ENCODE data around the gene TMEM50A. TPM values are rescaled to one million over a fixed set of nuclear protein-coding genes. Genes with fewer than 3 reads are reported as not detected.
"Not testable (repeated sequence)": the region's sequence is repeated elsewhere in the genome, so short reads cannot be mapped to it uniquely, and the experiment has no call there.

TMEM50A gene
- 68.7 and 96.0 TPM in 2 replicates for total RNA-seq (2014; rRNA removed; shearing (Covaris generic))

- peak; percentile 73 for DNase-seq (ENCODE audit: low spot score)
Measured at GRCh38 chr1:25338188-25338981, at the start of gene TMEM50A. Gene TMEM50A, plus strand, starts transcription at chr1:25338334. Its CDS starts 2,153 bp downstream, at chr1:25340487.

- not testable (repeated sequence) for DNase-seq (ENCODE audit: low spot score)
Measured at GRCh38 chr1:25288573-25289101, 49.5 kb upstream of the TMEM50A start.

- not testable (repeated sequence) for DNase-seq (ENCODE audit: low spot score)
Measured at GRCh38 chr1:25290043-25290442, 48.1 kb upstream of the TMEM50A start.

- DNase-seq (ENCODE audit: low spot score): not testable (repeated sequence)
Measured at GRCh38 chr1:25293426-25293825, 44.7 kb upstream of the TMEM50A start.

DNA sequence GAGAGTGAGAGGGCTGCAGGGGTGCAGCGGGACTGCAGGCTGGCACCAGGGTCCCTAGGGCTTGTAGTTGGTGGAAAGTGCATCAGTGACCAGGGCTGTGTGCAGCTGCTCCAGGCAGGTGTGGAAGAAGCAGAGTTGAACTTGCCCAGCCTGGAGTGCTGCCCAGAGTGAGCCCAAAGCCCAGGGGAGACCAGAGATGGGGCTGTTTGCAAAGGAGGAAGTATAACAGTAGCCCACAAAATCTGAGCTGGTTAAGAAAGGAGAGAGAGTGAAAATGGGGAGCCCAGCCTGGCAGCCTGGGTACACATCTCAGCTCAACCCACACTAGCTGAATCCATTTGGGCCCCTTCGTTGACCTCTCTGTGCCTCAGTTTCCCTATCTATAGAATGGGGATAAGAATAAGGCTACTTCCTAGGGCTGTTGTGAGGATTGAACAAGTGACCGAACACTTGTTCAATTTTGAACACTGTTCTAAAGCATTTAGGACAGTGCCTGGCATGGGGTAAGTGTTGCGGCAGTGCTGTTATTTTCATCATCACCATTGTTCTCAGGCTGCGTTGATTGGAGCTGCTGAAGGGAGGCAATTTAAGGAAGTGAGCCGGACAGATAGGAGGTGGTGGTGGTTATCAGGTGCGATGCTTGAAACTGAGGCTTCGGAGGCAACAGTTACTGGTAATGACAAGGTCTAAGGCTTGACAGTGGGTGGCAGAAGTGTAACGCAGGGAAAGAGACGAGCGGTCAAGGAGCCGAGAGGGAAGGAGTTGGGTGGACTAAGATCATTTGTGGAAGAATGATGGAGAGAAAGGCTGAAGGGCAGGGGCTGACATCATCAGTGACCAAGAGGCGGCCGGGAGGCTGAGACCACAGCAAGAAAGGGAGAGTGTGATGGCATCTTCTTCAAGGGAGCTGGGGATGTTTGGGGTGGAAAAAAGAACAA is 43.0 kb upstream of the TMEM50A start:
- not testable (repeated sequence) for DNase-seq (ENCODE audit: low spot score)

DNA sequence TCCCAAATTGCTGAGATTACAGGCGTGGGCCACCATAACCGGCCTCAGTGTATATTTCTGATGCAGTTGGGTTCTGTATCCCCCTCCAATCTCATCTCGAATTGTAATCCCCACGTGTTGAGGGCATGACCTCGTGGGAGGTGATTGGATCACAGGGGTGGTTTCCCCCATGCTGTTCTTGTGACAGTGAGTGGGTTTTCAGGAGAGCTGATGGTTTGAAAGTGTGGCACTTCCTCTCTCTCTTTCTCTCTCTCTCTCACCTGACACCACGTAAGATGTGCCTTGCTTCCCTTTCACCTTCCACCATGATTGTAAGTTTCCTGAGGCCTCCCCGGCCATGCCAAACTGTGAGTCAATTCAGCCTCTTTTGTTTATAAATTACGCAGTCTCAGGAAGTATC is 41.6 kb upstream of the TMEM50A start:
- DNase-seq (ENCODE audit: low spot score): not testable (repeated sequence)

DNA sequence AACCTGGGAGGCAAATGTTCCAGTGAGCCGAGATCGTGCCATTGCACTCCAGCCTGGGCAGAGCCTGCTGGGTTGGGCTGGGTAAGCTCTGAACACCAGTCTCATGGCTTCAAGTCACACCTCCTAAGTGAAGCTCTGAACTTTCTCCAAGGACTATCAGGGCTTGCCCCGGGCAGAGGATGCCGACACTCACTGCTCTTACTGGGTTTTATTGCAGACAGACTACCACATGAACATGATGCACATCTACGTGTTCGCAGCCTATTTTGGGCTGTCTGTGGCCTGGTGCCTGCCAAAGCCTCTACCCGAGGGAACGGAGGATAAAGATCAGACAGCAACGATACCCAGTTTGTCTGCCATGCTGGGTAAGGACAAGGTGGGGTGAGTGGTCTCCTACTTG is 37.4 kb upstream of the TMEM50A start:
- DNase-seq (ENCODE audit: low spot score): not testable (repeated sequence)

DNA sequence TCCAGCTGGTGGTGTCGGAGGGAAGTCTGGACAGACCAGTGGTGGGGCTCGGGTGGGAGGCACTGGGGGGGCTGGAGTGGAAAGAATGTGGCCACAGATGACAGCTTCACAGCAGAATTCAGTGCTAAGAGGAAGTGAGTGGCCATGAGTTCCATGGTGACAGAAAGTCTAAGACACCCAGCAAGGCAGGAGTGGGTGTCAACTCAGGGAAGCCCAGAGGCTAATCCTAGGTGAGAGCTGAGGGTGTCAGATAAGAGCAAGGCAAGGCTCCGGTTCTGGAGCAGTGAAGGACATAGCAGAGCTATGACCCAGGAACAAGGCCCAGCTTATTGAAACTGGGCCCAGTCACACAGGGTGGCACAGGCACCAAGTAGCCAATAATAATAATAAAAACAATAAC is 35.8 kb upstream of the TMEM50A start:
- not testable (repeated sequence) for DNase-seq (ENCODE audit: low spot score)

DNA sequence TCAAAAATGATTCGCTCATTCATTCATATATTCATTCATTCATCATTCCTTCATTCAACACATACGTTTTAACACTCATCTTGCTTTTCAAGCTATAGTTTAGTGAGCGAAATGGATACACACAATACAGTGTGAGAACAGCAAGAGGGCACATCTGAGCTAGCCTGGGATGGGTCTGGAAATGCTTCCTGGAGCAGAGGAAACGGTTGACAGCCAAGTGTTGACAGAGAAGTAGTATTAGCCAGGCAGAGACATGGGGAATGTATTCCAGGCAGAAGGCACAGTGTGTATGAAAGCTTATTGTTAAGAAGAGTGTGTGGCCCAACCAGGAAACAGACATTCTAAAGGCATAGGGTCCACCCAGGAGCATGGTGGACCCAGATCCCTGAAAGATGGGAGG is 33.2 kb upstream of the TMEM50A start:
- DNase-seq (ENCODE audit: low spot score): not testable (repeated sequence)

GRCh38 chr1:25308168-25308567 is 30.0 kb upstream of the TMEM50A start:
- not testable (repeated sequence) for DNase-seq (ENCODE audit: low spot score)

GRCh38 chr1:25309085-25309484 is 29.0 kb upstream of the TMEM50A start:
- not testable (repeated sequence) for DNase-seq (ENCODE audit: low spot score)

DNA sequence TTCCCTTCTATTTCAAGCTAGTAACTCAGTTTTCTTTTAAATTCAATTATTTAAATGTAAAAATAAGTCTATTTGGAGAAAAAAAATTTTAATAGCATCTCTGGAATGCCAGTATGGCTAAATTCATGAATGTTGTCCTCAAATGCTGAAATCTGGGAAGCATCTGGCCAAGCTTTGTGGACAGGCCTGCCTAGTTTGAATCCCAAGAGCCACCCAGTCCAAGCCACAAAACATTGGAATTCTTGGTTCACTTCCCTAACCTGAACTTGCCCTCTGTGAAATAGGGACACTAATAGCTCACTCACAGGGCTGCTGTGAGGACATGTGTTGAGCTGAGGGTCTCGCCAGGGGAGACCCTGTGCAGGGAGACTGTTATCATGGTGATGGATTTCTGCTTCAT is 28.6 kb upstream of the TMEM50A start:
- DNase-seq (ENCODE audit: low spot score): not testable (repeated sequence)

- not testable (repeated sequence) for DNase-seq (ENCODE audit: low spot score)
Measured at GRCh38 chr1:25312806-25313470, 25.2 kb upstream of the TMEM50A start.

GRCh38 chr1:25320314-25320938 is 17.7 kb upstream of the TMEM50A start:
- DNase-seq (ENCODE audit: low spot score): not testable (repeated sequence)

DNA sequence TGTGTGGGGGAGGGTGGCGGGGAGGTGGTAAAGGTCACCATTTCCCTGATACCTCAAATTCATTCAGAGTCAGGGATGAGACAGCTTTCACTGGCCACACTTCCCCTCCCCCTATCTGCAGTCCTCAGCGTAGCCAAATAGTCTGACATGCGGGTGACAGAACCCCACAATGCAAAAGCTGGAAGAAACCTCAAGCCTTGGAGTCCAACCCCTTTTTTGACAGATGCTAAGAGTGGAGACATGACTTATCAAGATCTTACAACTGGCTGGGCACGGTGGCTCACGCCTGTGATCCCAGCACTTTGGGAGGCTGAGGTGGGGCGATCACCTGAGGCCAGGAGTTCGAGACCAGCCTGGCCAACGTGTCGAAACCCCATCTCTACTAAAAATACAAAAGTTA is 16.0 kb upstream of the TMEM50A start:
- not testable (repeated sequence) for DNase-seq (ENCODE audit: low spot score)

GRCh38 chr1:25324407-25324806 is 13.7 kb upstream of the TMEM50A start:
- DNase-seq (ENCODE audit: low spot score): not testable (repeated sequence)

DNA sequence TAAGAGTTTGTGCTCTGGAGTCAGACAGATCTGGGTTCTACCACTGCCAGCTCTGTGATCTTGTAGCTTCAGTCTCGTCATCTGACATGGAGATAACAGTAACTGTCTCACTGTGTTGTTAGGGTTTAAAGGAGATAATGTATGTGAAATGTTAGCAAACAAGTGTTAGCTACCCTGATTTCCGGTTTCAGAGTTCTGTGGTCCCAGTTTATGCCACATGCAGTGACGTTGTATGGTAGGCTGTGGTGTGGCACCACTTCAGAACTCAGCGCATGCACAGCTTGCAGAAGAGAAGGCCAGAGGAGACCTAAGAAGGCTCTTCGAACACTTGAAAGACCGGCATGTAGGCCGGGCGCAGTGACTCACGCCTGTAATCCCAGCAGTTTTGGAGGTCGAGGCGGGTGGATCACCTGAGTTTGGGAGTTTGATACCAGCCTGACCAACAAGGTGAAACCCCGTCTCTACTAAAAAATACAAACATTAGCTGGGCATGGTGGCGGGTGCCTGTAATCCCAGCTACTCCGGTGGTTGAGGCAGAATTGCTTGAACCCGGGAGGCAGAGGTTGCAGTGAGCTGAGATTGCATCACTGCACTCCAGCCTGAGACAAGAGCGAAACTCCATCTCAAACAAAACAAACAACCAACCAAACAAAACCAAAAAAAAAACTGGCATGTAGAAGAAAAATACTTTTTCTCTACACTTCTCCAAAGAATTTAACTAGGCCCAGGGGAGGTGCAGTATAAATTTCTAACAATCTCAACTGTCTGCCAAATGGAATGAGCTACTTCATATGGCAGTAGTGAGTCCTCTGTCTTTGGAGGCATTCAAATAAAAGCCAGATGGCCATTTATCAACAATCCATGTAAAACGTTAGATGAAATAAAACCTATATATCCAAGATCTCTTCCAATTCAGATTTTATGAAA is 10.0 kb upstream of the TMEM50A start:
- not testable (repeated sequence) for DNase-seq (ENCODE audit: low spot score)

GRCh38 chr1:25328791-25329185 is 9.3 kb upstream of the TMEM50A start:
- DNase-seq (ENCODE audit: low spot score): not testable (repeated sequence)

GRCh38 chr1:25329336-25329735 is 8.8 kb upstream of the TMEM50A start:
- not testable (repeated sequence) for DNase-seq (ENCODE audit: low spot score)

DNA sequence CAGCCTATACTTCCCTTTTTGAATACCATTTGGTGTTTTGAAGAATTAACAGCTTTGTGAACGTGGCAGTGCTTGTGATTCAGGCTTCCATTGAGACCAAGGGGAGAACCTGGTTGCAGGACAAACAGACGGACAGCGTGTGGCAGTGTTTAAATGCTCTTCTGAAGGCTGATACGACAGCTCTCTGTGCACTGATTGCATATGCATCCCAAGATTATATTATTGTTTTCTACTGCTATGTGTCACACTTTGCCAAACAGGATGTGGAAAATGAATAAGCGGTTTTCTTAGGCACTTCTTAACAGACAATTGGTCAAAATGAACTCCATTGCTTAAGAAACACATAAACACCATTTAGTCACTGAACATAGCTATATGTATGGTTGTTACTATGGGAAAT is 8.2 kb upstream of the TMEM50A start:
- peak; percentile 66 for DNase-seq (ENCODE audit: low spot score)

Data from H4 (cell line).